Neural cell (in vitro differentiated cells): Measurements from ENCODE around the gene RPL35. TPM values are rescaled to one million over a fixed set of nuclear protein-coding genes. Genes with fewer than 3 reads are reported as not detected.
"Not testable (repeated sequence)": the region's sequence is repeated elsewhere in the genome, so short reads cannot be mapped to it uniquely, and the experiment has no call there.

Source experiments
- H2AFZ ChIP-seq: fragments of 200-600, 300-800 bp; sonication (generic), shearing (Covaris generic); 2 replicates; pipeline ENCODE4 v1.6.0; 2014; ENCODE audit warnings: low read depth, mild to moderate bottlenecking, antibody characterized with exemption, low read length, moderate library complexity
- H3F3A ChIP-seq: fragments of 200-600 bp; shearing (Covaris generic); 2 replicates; pipeline ENCODE4 v1.6.1; 2016; ENCODE audit warnings: mild to moderate bottlenecking, moderate library complexity, mixed read lengths, antibody characterized with exemption, low read length; ENCODE audit not compliant: insufficient read depth, poor library complexity, severe bottlenecking
- H3K27ac ChIP-seq: fragments of 200-600, 300-800 bp; sonication (generic), shearing (Covaris generic); 2 replicates; pipeline ENCODE4 v1.5.1; 2014; ENCODE audit warnings: mild to moderate bottlenecking, low read length, moderate library complexity
- H3K27me3 ChIP-seq: fragments of 300-800, 200-600 bp; sonication (generic), shearing (Covaris generic); 2 replicates; pipeline ENCODE4 v1.6.0; 2014; ENCODE audit warnings: mild to moderate bottlenecking, low read depth, low read length, moderate library complexity; ENCODE audit not compliant: insufficient read depth
- H3K36me3 ChIP-seq: fragments of 300-800, 200-600 bp; sonication (generic), shearing (Covaris generic); 2 replicates; pipeline ENCODE4 v1.5.1; 2014; ENCODE audit warnings: mild to moderate bottlenecking, antibody characterized with exemption, low read length, moderate library complexity; ENCODE audit not compliant: insufficient read depth
- H3K4me2 ChIP-seq: fragments of 300-800, 200-600 bp; sonication (generic), shearing (Covaris generic); 2 replicates; pipeline ENCODE4 v1.6.0; 2014; ENCODE audit warnings: mild to moderate bottlenecking, low read length
- H3K4me3 ChIP-seq: fragments of 300-800, 200-600 bp; sonication (generic), shearing (Covaris generic); 2 replicates; pipeline ENCODE4 v1.5.1; 2014; ENCODE audit warnings: mild to moderate bottlenecking, low read length, moderate library complexity
- H3K79me2 ChIP-seq: fragments of 200-600 bp; shearing (Covaris generic); replicated peaks from 2 replicates; pipeline ENCODE4 v1.6.0; 2014; ENCODE audit warnings: mild to moderate bottlenecking, low read length, moderate library complexity; ENCODE audit not compliant: insufficient read depth
- H3K9ac ChIP-seq: fragments of 300-800, 200-600 bp; sonication (generic), shearing (Covaris generic); 2 replicates; pipeline ENCODE4 v1.6.1; 2016; ENCODE audit warnings: mild to moderate bottlenecking, low read length, mixed read lengths
- H3K9me2 ChIP-seq: fragments of 200-600 bp; shearing (Covaris generic); 2 replicates; pipeline ENCODE4 v1.6.1; 2016; ENCODE audit warnings: mild to moderate bottlenecking, low read length, mixed read lengths; ENCODE audit not compliant: insufficient read depth
- H3K9me3 ChIP-seq: fragments of 200-600, 300-800 bp; sonication (generic), shearing (Covaris generic); 2 replicates; pipeline ENCODE4 v1.6.1; 2016; ENCODE audit warnings: mild to moderate bottlenecking, mixed run types, low read length, moderate library complexity, mixed read lengths
- H4K20me1 ChIP-seq: fragments of 200-600 bp; shearing (Covaris generic); 2 replicates; pipeline ENCODE4 v1.6.1; 2016; ENCODE audit warnings: mild to moderate bottlenecking, mixed run types; ENCODE audit not compliant: insufficient read depth
- EP300 ChIP-seq: fragments of 450-650 bp; conservative IDR thresholded peaks from 2 replicates; pipeline ENCODE4 v1.6.1; 2014; ENCODE audit warnings: antibody characterized with exemption, mild to moderate bottlenecking, moderate library complexity; ENCODE audit not compliant: poor library complexity, severe bottlenecking
- EZH2 ChIP-seq: fragments of 200-600, 300-800 bp; shearing (Covaris generic), sonication (generic); IDR thresholded peaks from 2 replicates; pipeline ENCODE4 v1.6.1; 2014; ENCODE audit warnings: antibody characterized with exemption, low read length, borderline replicate concordance, mild to moderate bottlenecking; ENCODE audit not compliant: insufficient read depth, poor library complexity, severe bottlenecking
- MXI1 ChIP-seq: fragments of 450-650 bp; conservative IDR thresholded peaks from 2 replicates; pipeline ENCODE4 v1.6.1; 2014; ENCODE audit warnings: antibody characterized with exemption, mild to moderate bottlenecking; ENCODE audit not compliant: poor library complexity, severe bottlenecking
- POLR2AphosphoS5 ChIP-seq: IDR thresholded peaks from 2 replicates; pipeline ENCODE4 v1.6.1; 2012
- RAD21 ChIP-seq: fragments of 450-650 bp; conservative IDR thresholded peaks from 2 replicates; pipeline ENCODE4 v1.6.1; 2014; ENCODE audit warnings: antibody characterized with exemption, mild to moderate bottlenecking, moderate library complexity
- REST ChIP-seq: IDR thresholded peaks from 2 replicates; pipeline ENCODE4 v1.6.1; 2012; ENCODE audit warnings: borderline replicate concordance
- SMC3 ChIP-seq: fragments of 450-650 bp; conservative IDR thresholded peaks from 2 replicates; pipeline ENCODE4 v1.6.1; 2014; ENCODE audit warnings: antibody characterized with exemption, mild to moderate bottlenecking, moderate library complexity; ENCODE audit not compliant: poor library complexity
- TAF1 ChIP-seq: IDR thresholded peaks from 2 replicates; pipeline ENCODE4 v1.6.1; 2012; ENCODE audit warnings: low read depth
- polyA plus RNA-seq: library from polyadenylated mRNA; depleted of rRNA; stranded (reverse); fragments of >200 nt; gene quantifications from 2 replicates; pipeline ENCODE4 v1.2.3, GENCODE V29; 2014
- TF ChIP-seq, protein P1 (sequence below): fragments of 450-650 bp; IDR thresholded peaks from 2 replicates; pipeline ENCODE4 v1.5.1; 2014; ENCODE audit warnings: antibody characterized with exemption, mild to moderate bottlenecking, moderate library complexity; ENCODE audit not compliant: poor library complexity, severe bottlenecking

The RPL35 gene
- polyA plus RNA-seq, 1 donor from 2014 or later, result 2,116 TPM

- no peaks in the 10 kb centered on the region for H3K27me3 ChIP-seq
- no peaks in the 10 kb centered on the region for H4K20me1 ChIP-seq
- H3K27ac ChIP-seq, result no peak overlapping the region
- TF ChIP-seq SMC3 (no peak), TAF1 (no peak), POLR2AphosphoS5 (no peak), REST (no peak), MXI1 (no peak), EZH2 (no peak), RAD21 (no peak), EP300 (no peak)
- TF ChIP-seq, protein P1, sequence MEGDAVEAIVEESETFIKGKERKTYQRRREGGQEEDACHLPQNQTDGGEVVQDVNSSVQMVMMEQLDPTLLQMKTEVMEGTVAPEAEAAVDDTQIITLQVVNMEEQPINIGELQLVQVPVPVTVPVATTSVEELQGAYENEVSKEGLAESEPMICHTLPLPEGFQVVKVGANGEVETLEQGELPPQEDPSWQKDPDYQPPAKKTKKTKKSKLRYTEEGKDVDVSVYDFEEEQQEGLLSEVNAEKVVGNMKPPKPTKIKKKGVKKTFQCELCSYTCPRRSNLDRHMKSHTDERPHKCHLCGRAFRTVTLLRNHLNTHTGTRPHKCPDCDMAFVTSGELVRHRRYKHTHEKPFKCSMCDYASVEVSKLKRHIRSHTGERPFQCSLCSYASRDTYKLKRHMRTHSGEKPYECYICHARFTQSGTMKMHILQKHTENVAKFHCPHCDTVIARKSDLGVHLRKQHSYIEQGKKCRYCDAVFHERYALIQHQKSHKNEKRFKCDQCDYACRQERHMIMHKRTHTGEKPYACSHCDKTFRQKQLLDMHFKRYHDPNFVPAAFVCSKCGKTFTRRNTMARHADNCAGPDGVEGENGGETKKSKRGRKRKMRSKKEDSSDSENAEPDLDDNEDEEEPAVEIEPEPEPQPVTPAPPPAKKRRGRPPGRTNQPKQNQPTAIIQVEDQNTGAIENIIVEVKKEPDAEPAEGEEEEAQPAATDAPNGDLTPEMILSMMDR, result no peak
- no peak overlapping the region for H3K4me3 ChIP-seq
- no peaks in the 10 kb centered on the region for H3F3A ChIP-seq
- H2AFZ ChIP-seq, result no peak overlapping the region
- H3K79me2 ChIP-seq, result no peaks in the 10 kb centered on the region
- H3K9ac ChIP-seq, result no peak overlapping the region
- H3K36me3 ChIP-seq, result no peaks in the 10 kb centered on the region
- no peak overlapping the region for H3K4me2 ChIP-seq
- H3K9me2 ChIP-seq, result no peaks in the 10 kb centered on the region
- no peaks in the 10 kb centered on the region for H3K9me3 ChIP-seq
Observed at GRCh38 chr9:124846969-124847368, 14.8 kb downstream of the RPL35 start.

- not testable (repeated sequence) for H3K4me2 ChIP-seq, H3K4me3 ChIP-seq, H3K9me2 ChIP-seq, H4K20me1 ChIP-seq, H3F3A ChIP-seq, H3K9ac ChIP-seq, H3K27ac ChIP-seq, H3K27me3 ChIP-seq, H3K9me3 ChIP-seq, H2AFZ ChIP-seq, H3K79me2 ChIP-seq, H3K36me3 ChIP-seq
Observed at GRCh38 chr9:124846467-124846866, 15.3 kb downstream of the RPL35 start.

- H3K9ac ChIP-seq, result no peak overlapping the region
- no peaks in the 10 kb centered on the region for H3F3A ChIP-seq
- no peak overlapping the region for H3K4me3 ChIP-seq
- H3K79me2 ChIP-seq, result no peaks in the 10 kb centered on the region
- H3K27ac ChIP-seq, result no peak overlapping the region
- no peaks in the 10 kb centered on the region for H3K27me3 ChIP-seq
- no peak for TF ChIP-seq SMC3
- H3K9me3 ChIP-seq, result no peaks in the 10 kb centered on the region
- H2AFZ ChIP-seq, result no peak overlapping the region
- no peaks in the 10 kb centered on the region for H3K9me2 ChIP-seq
- no peak overlapping the region for H3K4me2 ChIP-seq
- H3K36me3 ChIP-seq, result no peaks in the 10 kb centered on the region
- no peaks in the 10 kb centered on the region for H4K20me1 ChIP-seq
Observed at GRCh38 chr9:124844291-124844690, 17.5 kb downstream of the RPL35 start.
